Measurements from ENCODE around the gene ZNF786. TPM values are rescaled to one million over a fixed set of nuclear protein-coding genes. Genes with fewer than 3 reads are reported as not detected.
"Not testable (repeated sequence)": the region's sequence is repeated elsewhere in the genome, so short reads cannot be mapped to it uniquely, and the experiment has no call there.

Gene ZNF786
- total and polyA plus RNA-seq, 10 of the 15 experiments (the other 5 are each of a cell fraction or from before 2014, with no cell fraction given), result 0.47 to 7.0 (median 4.2) TPM

DNA sequence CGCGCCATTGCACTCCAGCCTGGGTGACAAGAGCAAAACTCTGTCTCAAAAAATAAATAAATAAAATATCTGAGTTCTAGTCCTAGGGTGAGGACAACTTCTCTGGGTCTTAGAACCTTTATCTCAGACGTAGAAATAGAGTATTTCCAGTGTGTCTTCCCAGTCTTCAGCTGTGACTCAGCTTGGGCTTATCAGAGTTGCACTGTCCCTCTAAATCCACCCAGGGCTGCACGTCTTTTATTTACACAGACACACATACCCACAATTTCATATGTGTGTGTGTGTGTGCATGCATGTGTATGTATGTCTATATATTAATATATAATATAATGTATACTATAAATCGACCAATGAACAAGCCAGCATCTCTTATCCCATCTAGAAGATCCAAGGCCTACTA lies 49.2 kb downstream of the ZNF786 start:
- CTCF ChIA-PET, result no interaction called here

DNA sequence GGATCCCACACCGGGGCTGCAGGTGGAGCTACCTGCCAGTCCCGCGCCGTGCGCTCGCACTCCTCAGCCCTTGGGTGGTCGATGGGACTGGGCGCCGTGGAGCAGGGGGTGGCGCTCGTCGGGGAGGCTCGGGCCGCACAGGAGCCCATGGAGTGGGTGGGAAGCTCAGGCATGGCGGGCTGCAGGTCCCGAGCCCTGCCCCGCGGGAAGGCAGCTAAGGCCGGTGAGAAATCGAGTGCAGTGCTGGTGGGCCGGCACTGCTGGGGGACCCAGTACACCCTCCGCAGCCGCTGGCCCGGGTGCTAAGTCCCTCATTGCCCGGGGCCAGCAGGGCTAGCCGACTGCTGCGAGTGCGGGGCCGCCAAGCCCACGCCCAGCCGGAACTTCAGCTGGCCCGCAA lies 51.9 kb downstream of the ZNF786 start:
- H3K4me2 ChIP-seq (ENCODE audit: control insufficient read depth, insufficient read depth); SMC1A ChIA-PET (ENCODE audit: uncharacterized antibody, unreplicated experiment); BruUV-seq (replicated peaks); FAIRE-seq; intact Hi-C loops (cut with micrococcal nuclease; ENCODE audit: unreplicated experiment); H3K4me3 ChIP-seq; CTCF ChIA-PET; H3K27ac ChIP-seq (ENCODE audit: control insufficient read depth, insufficient read depth); H4K20me1 ChIP-seq (ENCODE audit: control insufficient read depth, insufficient read depth); RAD21 ChIA-PET (ENCODE audit: unreplicated experiment); H3K36me3 ChIP-seq (ENCODE audit: control insufficient read depth in 2 of 2, insufficient read depth in 2 of 2, low read length in 1 of 2); POLR2A ChIA-PET; ATAC-seq; in situ Hi-C loops (cut with MboI); H3K9ac ChIP-seq (ENCODE audit: control insufficient read depth, insufficient read depth, low read length); H3K4me1 ChIP-seq (ENCODE audit: control insufficient read depth, insufficient read depth, low read length); H2AFZ ChIP-seq (ENCODE audit: control insufficient read depth, low read depth, low read length); H3K9me3 ChIP-seq (replicated peaks; ENCODE audit: control insufficient read depth, insufficient read depth, low read length); H3K27me3 ChIP-seq (replicated peaks in 1 of 2; ENCODE audit: control insufficient read depth in 2 of 2, insufficient read depth in 2 of 2, low read length in 1 of 2); H3K79me2 ChIP-seq (ENCODE audit: control insufficient read depth, insufficient read depth, low read length); DNase-seq (ENCODE audit: low read depth, low spot score): not testable (repeated sequence)
- WGBS (ENCODE audit: insufficient coverage, insufficient replicate concordance, low lambda C conversion rate, missing lambda C conversion rate), result 82% methylated on average over 30 of the region's 32 CpGs

More for the DNA sequence above, 49.2 kb downstream of the ZNF786 start:
- no peak for FAIRE-seq
- Histone ChIP-seq H3K9ac (ENCODE audit: control insufficient read depth, insufficient read depth, low read length) (no peak overlapping the region), H3K4me3 (no peak overlapping the region), H3K36me3 (ENCODE audit: control insufficient read depth in 2 of 2, insufficient read depth in 2 of 2, low read length in 1 of 2) (no peaks in the 10 kb centered on the region), H4K20me1 (ENCODE audit: control insufficient read depth, insufficient read depth) (no peaks in the 10 kb centered on the region), H2AFZ (ENCODE audit: control insufficient read depth, low read depth, low read length) (no peak overlapping the region), H3K4me2 (ENCODE audit: control insufficient read depth, insufficient read depth) (no peak overlapping the region), H3K9me3 (replicated peaks; ENCODE audit: control insufficient read depth, insufficient read depth, low read length) (no peaks in the 10 kb centered on the region; the same call in 2 of the 3 replicates), H3K4me1 (ENCODE audit: control insufficient read depth, insufficient read depth, low read length) (no peaks in the 10 kb centered on the region), H3K27ac (ENCODE audit: control insufficient read depth, insufficient read depth) (no peak overlapping the region), H3K27me3 (replicated peaks in 1 of 2; ENCODE audit: control insufficient read depth in 2 of 2, insufficient read depth in 2 of 2, low read length in 1 of 2) (no peaks in the 10 kb centered on the region; a peak in 1 of 4 replicates), H3K79me2 (ENCODE audit: control insufficient read depth, insufficient read depth, low read length) (no peaks in the 10 kb centered on the region)
- no TSS peak for BruUV-seq (replicated peaks)
- RAD21 ChIA-PET (ENCODE audit: unreplicated experiment), result no interaction called here
- TF ChIP-seq EP300 (IDR thresholded peaks at IDR 0.05; ENCODE audit: borderline replicate concordance in 1 of 2, control insufficient read depth in 1 of 2, low read depth in 2 of 2, low read length in 2 of 2) (no peak), PAX5 (IDR thresholded peaks at IDR 0.05; ENCODE audit: borderline replicate concordance, low read depth, low read length) (no peak)
- TF ChIP-seq, protein P1, sequence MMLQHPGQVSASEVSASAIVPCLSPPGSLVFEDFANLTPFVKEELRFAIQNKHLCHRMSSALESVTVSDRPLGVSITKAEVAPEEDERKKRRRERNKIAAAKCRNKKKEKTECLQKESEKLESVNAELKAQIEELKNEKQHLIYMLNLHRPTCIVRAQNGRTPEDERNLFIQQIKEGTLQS (IDR thresholded peaks at IDR 0.05; ENCODE audit: borderline replicate concordance, extremely low read depth, low read depth, low read length), result no peak
- intact Hi-C loops (cut with micrococcal nuclease; ENCODE audit: unreplicated experiment), result no loop called here
- in situ Hi-C loops (cut with MboI), result no loop called here
- 42% methylated on average over 5 of the region's 5 CpGs for WGBS (ENCODE audit: insufficient coverage, insufficient replicate concordance, low lambda C conversion rate, missing lambda C conversion rate)
- SMC1A ChIA-PET (ENCODE audit: uncharacterized antibody, unreplicated experiment), result no interaction called here
- POLR2A ChIA-PET, result no interaction called here
- no peak for ATAC-seq
- DNase-seq (ENCODE audit: low read depth, low spot score), result no peak
